HEK293T (cell line): ENCODE results near the gene SVOP.

Experiments
- CTCF ChIA-PET: fragments of 350-600 bp; formaldehyde crosslinking; extraction: SDS; loops from one replicate; lab custom pipeline; 2021; ENCODE audit warnings: antibody characterized with exemption, inconsistent platforms; lab: Yijun Ruan, JAX
- POLR2A ChIA-PET: fragments of 350-600 bp; formaldehyde crosslinking; extraction: SDS; loops from one replicate; lab custom pipeline; 2020; ENCODE audit warnings: antibody characterized with exemption, inconsistent platforms; lab: Yijun Ruan, JAX
- DNase-seq: peaks from one replicate; pipeline ENCODE4 v3.0.0; 2012; ENCODE audit warnings: mixed read lengths; ENCODE audit errors: extremely low spot score
- ARNT ChIP-seq: fragments of 450-650 bp; IDR thresholded peaks from 2 replicates; pipeline ENCODE4 v1.6.1; 2017; ENCODE audit warnings: mild to moderate bottlenecking
- BHLHE40 ChIP-seq: fragments of 450-650 bp; IDR thresholded peaks from 2 replicates; pipeline ENCODE4 v1.6.1; 2016; ENCODE audit warnings: mild to moderate bottlenecking, moderate library complexity, borderline replicate concordance
- CTBP1 ChIP-seq: fragments of 450-650 bp; IDR thresholded peaks from 2 replicates; pipeline ENCODE4 v1.6.1; 2016; ENCODE audit warnings: borderline replicate concordance
- ELF4 ChIP-seq: fragments of 450-650 bp; IDR thresholded peaks from 2 replicates; pipeline ENCODE4 v1.6.1; 2017; ENCODE audit warnings: antibody characterized with exemption
- FOXA1 ChIP-seq: fragments of 450-650 bp; IDR thresholded peaks from 2 replicates; pipeline ENCODE4 v1.6.1; 2016; ENCODE audit warnings: mild to moderate bottlenecking
- FOXK2 ChIP-seq: fragments of 450-650 bp; IDR thresholded peaks from 2 replicates; pipeline ENCODE4 v1.6.1; 2016; ENCODE audit warnings: mild to moderate bottlenecking
- FOXM1 ChIP-seq: fragments of 450-650 bp; IDR thresholded peaks from 2 replicates; pipeline ENCODE4 v1.6.1; 2017; ENCODE audit warnings: mild to moderate bottlenecking, borderline replicate concordance
- HDGF ChIP-seq: fragments of 450-650 bp; IDR thresholded peaks from 2 replicates; pipeline ENCODE4 v1.6.1; 2017; ENCODE audit warnings: antibody characterized with exemption, borderline replicate concordance
- L3MBTL2 ChIP-seq: fragments of 450-650 bp; conservative IDR thresholded peaks from 2 replicates; pipeline ENCODE4 v1.6.1; 2016; ENCODE audit warnings: mild to moderate bottlenecking
- LEF1 ChIP-seq: fragments of 450-650 bp; IDR thresholded peaks from 2 replicates; pipeline ENCODE4 v1.6.1; 2017; ENCODE audit warnings: mild to moderate bottlenecking, borderline replicate concordance
- NFRKB ChIP-seq: fragments of 450-650 bp; IDR thresholded peaks from 2 replicates; pipeline ENCODE4 v1.6.1; 2016; ENCODE audit warnings: mild to moderate bottlenecking, moderate library complexity
- SP1 ChIP-seq: fragments of 450-650 bp; IDR thresholded peaks from 2 replicates; pipeline ENCODE4 v1.6.1; 2017
- SUZ12 ChIP-seq: fragments of 450-650 bp; IDR thresholded peaks from 2 replicates; pipeline ENCODE4 v1.6.1; 2016; ENCODE audit warnings: mild to moderate bottlenecking
- TARDBP ChIP-seq: fragments of 450-650 bp; IDR thresholded peaks from 2 replicates; pipeline ENCODE4 v1.6.1; 2016
- ZNF384 ChIP-seq: fragments of 450-650 bp; IDR thresholded peaks from 2 replicates; pipeline ENCODE4 v1.6.1; 2016
- TF ChIP-seq, protein P1 (sequence below): fragments of 450-650 bp; IDR thresholded peaks from 2 replicates; pipeline ENCODE4 v1.6.1; 2016

SVOP gene

DNA sequence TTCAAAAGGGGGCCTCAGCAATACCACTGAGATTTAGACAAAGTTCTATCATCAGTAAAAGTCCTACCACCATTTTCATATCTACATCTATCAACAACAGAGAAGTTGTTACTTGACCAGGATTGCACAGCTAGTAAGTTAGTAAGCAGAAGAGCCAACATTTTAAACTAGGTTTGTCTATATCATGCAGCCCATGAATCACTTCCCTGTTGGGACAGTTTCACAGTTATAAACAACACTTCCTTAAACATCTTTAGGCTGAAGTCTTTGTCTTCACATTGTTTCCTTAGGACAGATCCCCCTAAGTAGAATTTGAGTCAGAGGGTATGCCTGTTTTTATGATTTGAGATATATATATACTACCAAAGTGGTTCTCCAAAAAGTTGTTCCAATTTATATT, 72.5 kb downstream of the SVOP start:
- CTCF ChIA-PET, result no interaction called here
- no peak for DNase-seq
- TF ChIP-seq NFRKB, result no peak
- TF ChIP-seq FOXK2, result no peak
- TF ChIP-seq LEF1, result no peak
- TF ChIP-seq FOXM1, result no peak
- no peak for TF ChIP-seq SUZ12
- TF ChIP-seq L3MBTL2, result no peak
- no peak for TF ChIP-seq TARDBP
- no peak for TF ChIP-seq CTBP1
- no peak for TF ChIP-seq HDGF
- TF ChIP-seq ELF4, result no peak
- no peak for TF ChIP-seq ARNT
- no peak for TF ChIP-seq FOXA1
- TF ChIP-seq, protein P1, sequence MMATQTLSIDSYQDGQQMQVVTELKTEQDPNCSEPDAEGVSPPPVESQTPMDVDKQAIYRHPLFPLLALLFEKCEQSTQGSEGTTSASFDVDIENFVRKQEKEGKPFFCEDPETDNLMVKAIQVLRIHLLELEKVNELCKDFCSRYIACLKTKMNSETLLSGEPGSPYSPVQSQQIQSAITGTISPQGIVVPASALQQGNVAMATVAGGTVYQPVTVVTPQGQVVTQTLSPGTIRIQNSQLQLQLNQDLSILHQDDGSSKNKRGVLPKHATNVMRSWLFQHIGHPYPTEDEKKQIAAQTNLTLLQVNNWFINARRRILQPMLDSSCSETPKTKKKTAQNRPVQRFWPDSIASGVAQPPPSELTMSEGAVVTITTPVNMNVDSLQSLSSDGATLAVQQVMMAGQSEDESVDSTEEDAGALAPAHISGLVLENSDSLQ, result no peak
- no peak for TF ChIP-seq ZNF384
- no peak for TF ChIP-seq SP1
- no peak for TF ChIP-seq BHLHE40
- POLR2A ChIA-PET, result no interaction called here

DNA sequence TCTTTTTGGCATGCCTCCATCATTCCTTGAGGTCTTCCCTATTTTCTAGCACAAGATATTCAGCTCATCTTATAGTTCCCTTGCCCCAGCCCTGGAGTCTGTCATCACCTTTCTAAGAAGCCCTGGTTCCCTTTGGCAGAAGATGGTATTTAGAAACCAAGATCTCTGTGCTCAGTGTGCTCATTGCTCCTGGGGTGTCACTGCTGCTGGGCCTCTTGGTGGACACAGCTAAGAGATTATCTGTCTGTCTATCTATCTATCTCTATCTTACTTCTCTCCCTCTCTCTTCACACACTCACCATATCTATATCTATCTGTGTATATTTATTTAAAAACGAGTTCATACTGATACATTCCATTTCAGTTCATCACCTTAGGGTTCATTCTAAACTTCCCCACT, 73.8 kb downstream of the SVOP start:
- no peak for DNase-seq
- ChIA-PET POLR2A (no interaction called here), CTCF (no interaction called here)
- TF ChIP-seq HDGF, result no peak
- TF ChIP-seq CTBP1, result no peak
- TF ChIP-seq, protein P1, result no peak
- TF ChIP-seq BHLHE40, result no peak
- no peak for TF ChIP-seq SP1
- no peak for TF ChIP-seq LEF1
- TF ChIP-seq TARDBP, result no peak
- no peak for TF ChIP-seq L3MBTL2
- TF ChIP-seq ARNT, result no peak
- TF ChIP-seq ZNF384, result no peak
- no peak for TF ChIP-seq FOXA1
- no peak for TF ChIP-seq NFRKB

DNA sequence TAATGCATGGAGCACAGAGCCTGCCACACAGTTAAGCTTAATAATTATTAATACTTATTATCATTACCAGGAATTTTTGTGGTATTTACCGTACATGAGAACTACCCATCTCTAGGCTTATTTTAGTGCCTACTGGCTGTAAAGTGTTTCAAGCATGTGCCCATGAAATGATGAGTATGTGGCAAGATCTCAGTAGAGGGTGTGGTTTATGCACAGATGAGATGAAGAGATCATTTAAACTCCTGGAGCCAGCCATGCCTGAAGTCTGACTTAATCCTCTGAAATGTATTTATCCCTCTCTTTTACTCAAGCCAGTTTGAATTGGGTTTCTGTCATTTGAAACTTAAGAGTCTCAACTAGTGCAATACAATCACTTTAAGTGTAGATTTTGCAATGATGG, 80.7 kb downstream of the SVOP start:
- TF ChIP-seq FOXM1 (no peak), ELF4 (no peak), BHLHE40 (no peak), LEF1 (no peak), L3MBTL2 (no peak), ARNT (no peak), SP1 (no peak), SUZ12 (no peak), HDGF (no peak), FOXK2 (no peak)
- POLR2A ChIA-PET, result interaction anchor here (1.0 kb wide), 1 partner anchor 8 kb away, joined by 3 read pairs; no protein-coding TSS in a partner anchor
- DNase-seq, result no peak
- CTCF ChIA-PET, result no interaction called here

DNA sequence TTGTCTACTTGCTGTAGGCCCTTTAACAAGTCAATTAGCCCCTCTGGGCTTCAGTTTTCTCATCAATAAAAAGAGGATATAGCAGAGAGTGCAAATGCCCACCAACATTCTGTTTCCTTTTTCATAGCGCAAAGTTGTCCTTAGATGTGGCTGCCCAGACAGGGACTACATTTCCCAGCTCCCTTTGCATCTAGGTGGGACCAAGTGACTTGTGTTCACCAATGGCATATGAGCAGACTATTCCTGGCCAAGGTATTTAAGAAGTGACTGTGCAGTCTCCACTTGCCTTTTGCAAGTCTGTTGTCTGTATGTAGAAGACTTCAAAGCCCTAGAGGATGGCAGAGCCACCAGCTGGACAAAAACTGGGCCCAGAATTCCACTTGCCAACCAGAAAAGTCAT, 81.3 kb downstream of the SVOP start:
- DNase-seq, result peak; percentile 41
- ChIA-PET CTCF (no interaction called here), POLR2A (interaction anchor here (1.0 kb wide), 1 partner anchor 8 kb away, joined by 3 read pairs; no protein-coding TSS in a partner anchor)
- TF ChIP-seq SP1 (no peak), SUZ12 (no peak), ARNT (no peak), HDGF (no peak)

DNA sequence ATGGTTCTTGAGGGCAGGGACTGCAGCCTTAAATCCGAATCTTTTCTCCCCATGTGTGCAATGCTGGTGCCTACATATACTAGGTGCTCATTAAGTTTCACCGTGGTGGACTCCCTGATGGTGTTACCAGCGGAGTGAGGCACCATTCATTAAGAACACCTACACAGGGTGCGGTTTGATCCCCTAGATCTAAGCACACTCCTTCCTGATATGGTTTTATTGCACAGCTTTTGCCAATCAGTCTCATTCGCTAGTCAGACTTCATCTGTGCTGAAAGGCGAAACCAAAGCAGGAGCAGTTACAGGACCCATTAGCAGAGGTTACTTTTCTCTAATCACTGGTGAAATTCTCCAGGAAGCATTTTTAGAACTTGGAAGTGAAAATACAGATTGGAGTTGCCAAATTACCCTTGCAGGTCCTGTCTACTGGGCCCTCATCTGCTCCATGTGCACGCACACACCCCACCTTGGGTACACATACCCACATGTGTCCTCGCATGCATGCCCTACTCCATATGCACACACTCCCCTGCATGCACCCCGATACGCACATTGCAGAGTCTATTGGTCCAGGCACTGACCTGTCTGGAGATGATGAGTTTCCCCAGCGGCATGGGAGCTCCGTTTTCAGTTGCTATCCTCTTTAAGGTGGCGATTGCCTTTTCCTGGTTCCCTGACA, 82.5 kb downstream of the SVOP start:
- CTCF ChIA-PET, result no interaction called here
- no peak for DNase-seq
- POLR2A ChIA-PET, result no interaction called here
- no peak for TF ChIP-seq FOXK2
- TF ChIP-seq L3MBTL2, result no peak
- TF ChIP-seq SP1, result no peak
- no peak for TF ChIP-seq FOXM1
- no peak for TF ChIP-seq LEF1
- TF ChIP-seq ARNT, result no peak
- TF ChIP-seq ELF4, result no peak
- TF ChIP-seq, protein P1, result no peak
- no peak for TF ChIP-seq NFRKB
- TF ChIP-seq HDGF, result no peak
- TF ChIP-seq CTBP1, result no peak
- no peak for TF ChIP-seq BHLHE40
- TF ChIP-seq SUZ12, result no peak
- TF ChIP-seq ZNF384, result no peak
- TF ChIP-seq FOXA1, result no peak
- TF ChIP-seq TARDBP, result no peak

DNA sequence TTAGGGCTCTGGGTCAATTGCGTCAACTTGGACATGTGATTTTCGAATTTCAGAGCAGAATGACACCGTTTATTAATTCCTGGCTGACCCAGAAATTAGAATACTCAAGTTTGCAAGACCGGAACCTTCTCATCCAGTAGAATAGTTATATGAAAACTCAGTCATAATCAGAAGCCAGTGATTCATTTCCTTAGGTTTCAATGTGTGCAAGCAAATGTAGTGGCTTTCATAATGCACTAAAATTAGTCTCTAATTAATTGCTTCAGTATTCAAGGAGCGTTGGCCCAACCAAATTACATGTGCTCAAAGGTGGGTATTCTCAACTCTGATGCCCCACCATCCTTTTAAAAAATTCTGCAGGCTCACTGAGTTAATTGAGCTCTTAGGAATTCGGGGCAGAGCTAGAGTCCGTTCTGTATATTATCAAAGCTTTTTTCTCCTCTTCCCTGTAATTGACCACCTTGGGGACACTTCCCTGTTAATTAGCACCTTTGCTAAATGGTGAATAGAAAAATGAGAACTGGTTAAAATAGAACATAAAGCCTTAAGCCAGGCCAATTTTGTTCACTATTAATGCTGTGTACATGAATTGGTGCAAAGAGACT, 85.6 kb downstream of the SVOP start:
- POLR2A ChIA-PET, result no interaction called here
- CTCF ChIA-PET, result no interaction called here
- DNase-seq, result no peak
- TF ChIP-seq HDGF, result no peak
- TF ChIP-seq ZNF384, result no peak
- TF ChIP-seq ARNT, result no peak
- TF ChIP-seq SP1, result no peak
